K562 (cell line): ENCODE data around the gene NUBP2.

Experiments
- CCNT2 ChIP-seq: IDR thresholded peaks from 2 replicates; pipeline ENCODE4 v1.6.1; 2011; ENCODE audit warnings: borderline replicate concordance, low read depth, mild to moderate bottlenecking, moderate library complexity, mixed read lengths, low read length; ENCODE audit not compliant: insufficient read length; ENCODE audit errors: extremely low read depth
- EP300 ChIP-seq: IDR thresholded peaks from 2 replicates; pipeline ENCODE4 v1.6.1; 2012; ENCODE audit warnings: low read length, improper control_type of control experiment
- JUNB ChIP-seq: fragments of 450-650 bp; formaldehyde crosslinking; conservative IDR thresholded peaks from 2 replicates; pipeline ENCODE4 v1.4.0; 2020; ENCODE audit warnings: mild to moderate bottlenecking
- MAFK ChIP-seq: IDR thresholded peaks from 2 replicates; pipeline ENCODE4 v1.6.1; 2011; ENCODE audit warnings: low read length, improper control_type of control experiment
- RAD21 ChIP-seq, 2 experiments: fragments of 250-450 bp in 1 of 2; fragments of 450-650 bp in 1 of 2; sonication (Bioruptor Pico) in 1 of 2; formaldehyde crosslinking in 1 of 2; IDR thresholded peaks in 1 of 2; conservative IDR thresholded peaks in 1 of 2; 2 replicates each; pipeline versions ENCODE4 v1.4.0 to v1.8.0; 2020 to 2022; ENCODE audit warnings: mild to moderate bottlenecking in 2 of 2, moderate library complexity in 1 of 2
- ZNF197 ChIP-seq: fragments of 200-800 bp; sonication (Bioruptor generic); IDR thresholded peaks from 2 replicates; pipeline ENCODE4 v1.6.1; 2016; ENCODE audit warnings: low read depth, missing genetic modification characterization, missing compliant biosample characterization
- ZNF699 ChIP-seq: fragments of 250-450 bp; sonication (Bioruptor Pico); IDR thresholded peaks from 2 replicates; pipeline ENCODE4 v1.8.0; 2021; ENCODE audit warnings: mild to moderate bottlenecking, moderate library complexity; ENCODE audit not compliant: insufficient replicate concordance
- TF ChIP-seq, protein P1 (sequence below): fragments of 250-450 bp; sonication (Bioruptor Pico); IDR thresholded peaks from 2 replicates; pipeline ENCODE4 v1.4.0; 2020; ENCODE audit warnings: borderline replicate concordance
- TF ChIP-seq, protein P2 (sequence below): sonication (generic); formaldehyde crosslinking; IDR thresholded peaks from 2 replicates; pipeline ENCODE4 v1.8.1; 2023; ENCODE audit warnings: mild to moderate bottlenecking, missing genetic modification reagents
- TF ChIP-seq, protein P3 (sequence below), 3 experiments: IDR thresholded peaks in 2 of 3; conservative IDR thresholded peaks in 1 of 3; 2 replicates each; pipeline ENCODE4 v1.5.1; 2011 to 2012; ENCODE audit warnings: low read length in 3 of 3, mild to moderate bottlenecking in 3 of 3, control low read depth in 2 of 3, improper control_type of control experiment in 1 of 3, inconsistent platforms in 1 of 3, low read depth in 1 of 3, mixed read lengths in 1 of 3, moderate library complexity in 1 of 3; ENCODE audit not compliant: insufficient read depth in 2 of 3

DNA sequence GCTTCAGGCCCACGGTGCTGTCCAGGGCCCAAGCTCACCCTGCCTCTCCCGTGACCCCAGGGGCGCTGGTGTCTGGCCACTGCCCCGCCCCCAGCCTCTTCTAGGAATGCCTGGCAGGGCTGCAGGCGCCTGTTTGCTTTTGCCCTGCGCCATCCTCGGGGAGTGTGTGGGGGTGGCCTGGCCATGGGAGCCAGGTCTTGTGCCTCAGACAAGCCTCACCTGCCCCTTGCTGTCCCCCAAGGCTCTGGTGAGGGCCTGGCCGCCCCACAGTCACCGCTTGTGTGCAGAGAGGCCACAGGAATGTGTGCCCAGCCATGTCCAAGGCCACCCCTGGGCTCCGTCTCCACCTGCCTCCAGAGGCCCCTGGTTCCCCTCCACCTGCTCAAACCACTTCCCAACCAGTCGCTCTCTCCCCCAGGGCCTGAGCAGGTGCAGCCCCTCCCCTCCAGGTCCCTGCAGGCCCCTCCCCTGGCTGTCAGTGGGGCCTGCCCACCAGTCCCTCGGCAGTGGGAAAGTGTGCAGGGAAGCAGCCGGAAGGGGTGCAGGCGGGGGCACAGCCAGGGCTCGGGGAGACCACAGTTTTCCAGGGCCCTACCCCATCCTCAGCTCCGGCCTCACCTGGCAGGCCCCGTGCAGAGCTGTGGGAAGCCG lies 11.6 kb downstream of the NUBP2 start:
- TF ChIP-seq JUNB (CRISPR knock-in tag) (no peak), ZNF197 (CRISPR knock-in tag) (no peak), EP300 (no peak), MAFK (no peak), ZNF699 (CRISPR knock-in tag) (no peak), CCNT2 (no peak), RAD21 (CRISPR knock-in tag; conservative IDR thresholded peaks at IDR 0.05 in 1 of 2, IDR thresholded peaks at IDR 0.05 in 1 of 2) (no peak)
- TF ChIP-seq, protein P1, sequence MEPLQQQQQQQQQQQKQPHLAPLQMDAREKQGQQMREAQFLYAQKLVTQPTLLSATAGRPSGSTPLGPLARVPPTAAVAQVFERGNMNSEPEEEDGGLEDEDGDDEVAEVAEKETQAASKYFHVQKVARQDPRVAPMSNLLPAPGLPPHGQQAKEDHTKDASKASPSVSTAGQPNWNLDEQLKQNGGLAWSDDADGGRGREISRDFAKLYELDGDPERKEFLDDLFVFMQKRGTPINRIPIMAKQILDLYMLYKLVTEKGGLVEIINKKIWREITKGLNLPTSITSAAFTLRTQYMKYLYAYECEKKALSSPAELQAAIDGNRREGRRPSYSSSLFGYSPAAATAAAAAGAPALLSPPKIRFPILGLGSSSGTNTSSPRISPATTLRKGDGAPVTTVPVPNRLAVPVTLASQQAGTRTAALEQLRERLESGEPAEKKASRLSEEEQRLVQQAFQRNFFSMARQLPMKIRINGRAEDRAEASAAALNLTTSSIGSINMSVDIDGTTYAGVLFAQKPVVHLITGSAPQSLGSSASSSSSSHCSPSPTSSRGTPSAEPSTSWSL: no peak
- TF ChIP-seq, protein P2, sequence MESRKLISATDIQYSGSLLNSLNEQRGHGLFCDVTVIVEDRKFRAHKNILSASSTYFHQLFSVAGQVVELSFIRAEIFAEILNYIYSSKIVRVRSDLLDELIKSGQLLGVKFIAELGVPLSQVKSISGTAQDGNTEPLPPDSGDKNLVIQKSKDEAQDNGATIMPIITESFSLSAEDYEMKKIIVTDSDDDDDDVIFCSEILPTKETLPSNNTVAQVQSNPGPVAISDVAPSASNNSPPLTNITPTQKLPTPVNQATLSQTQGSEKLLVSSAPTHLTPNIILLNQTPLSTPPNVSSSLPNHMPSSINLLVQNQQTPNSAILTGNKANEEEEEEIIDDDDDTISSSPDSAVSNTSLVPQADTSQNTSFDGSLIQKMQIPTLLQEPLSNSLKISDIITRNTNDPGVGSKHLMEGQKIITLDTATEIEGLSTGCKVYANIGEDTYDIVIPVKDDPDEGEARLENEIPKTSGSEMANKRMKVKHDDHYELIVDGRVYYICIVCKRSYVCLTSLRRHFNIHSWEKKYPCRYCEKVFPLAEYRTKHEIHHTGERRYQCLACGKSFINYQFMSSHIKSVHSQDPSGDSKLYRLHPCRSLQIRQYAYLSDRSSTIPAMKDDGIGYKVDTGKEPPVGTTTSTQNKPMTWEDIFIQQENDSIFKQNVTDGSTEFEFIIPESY: no peak
- TF ChIP-seq, protein P3, sequence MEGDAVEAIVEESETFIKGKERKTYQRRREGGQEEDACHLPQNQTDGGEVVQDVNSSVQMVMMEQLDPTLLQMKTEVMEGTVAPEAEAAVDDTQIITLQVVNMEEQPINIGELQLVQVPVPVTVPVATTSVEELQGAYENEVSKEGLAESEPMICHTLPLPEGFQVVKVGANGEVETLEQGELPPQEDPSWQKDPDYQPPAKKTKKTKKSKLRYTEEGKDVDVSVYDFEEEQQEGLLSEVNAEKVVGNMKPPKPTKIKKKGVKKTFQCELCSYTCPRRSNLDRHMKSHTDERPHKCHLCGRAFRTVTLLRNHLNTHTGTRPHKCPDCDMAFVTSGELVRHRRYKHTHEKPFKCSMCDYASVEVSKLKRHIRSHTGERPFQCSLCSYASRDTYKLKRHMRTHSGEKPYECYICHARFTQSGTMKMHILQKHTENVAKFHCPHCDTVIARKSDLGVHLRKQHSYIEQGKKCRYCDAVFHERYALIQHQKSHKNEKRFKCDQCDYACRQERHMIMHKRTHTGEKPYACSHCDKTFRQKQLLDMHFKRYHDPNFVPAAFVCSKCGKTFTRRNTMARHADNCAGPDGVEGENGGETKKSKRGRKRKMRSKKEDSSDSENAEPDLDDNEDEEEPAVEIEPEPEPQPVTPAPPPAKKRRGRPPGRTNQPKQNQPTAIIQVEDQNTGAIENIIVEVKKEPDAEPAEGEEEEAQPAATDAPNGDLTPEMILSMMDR (IDR thresholded peaks at IDR 0.05 in 2 of 3, conservative IDR thresholded peaks at IDR 0.05 in 1 of 3; ENCODE audit: insufficient read depth in 2 of 3, low read depth in 1 of 3, low read length in 3 of 3): no peak
